ENCODE measurements around the gene FSHR. TPM values are rescaled to one million over a fixed set of nuclear protein-coding genes. Genes with fewer than 3 reads are reported as not detected.

The FSHR gene
- not detected for total RNA-seq

- Histone ChIP-seq H3K27me3 (no peaks in the 10 kb centered on the region), H3K4me3 (no peak within 1 kb of the TSS), H3K36me3 (no peaks in the 10 kb centered on the region), H3K4me1 (no peaks in the 10 kb centered on the region), H3K9me3 (no peaks in the 10 kb centered on the region), H3K27ac (no peak within 1 kb of the TSS)
- intact Hi-C loops (cut with DNase I; ENCODE audit: low total_unique reads) = no loop called here
- TF ChIP-seq POLR2A (IDR thresholded peaks at IDR 0.05) (no peak), CTCF (IDR thresholded peaks at IDR 0.05 in 4 of 5, conservative IDR thresholded peaks at IDR 0.05 in 1 of 5) (no peak)
- in situ Hi-C loops (cut with MboI; ENCODE audit: low sequenced_read_pairs in 4 of 4) = no loop called here
- DNase-seq (no peak), ATAC-seq (no peak)
Measured at GRCh38 chr2:49154140-49154539, at the start of gene FSHR. Gene FSHR, minus strand, starts transcription at chr2:49154515. Its CDS starts 98 bp downstream, at chr2:49154417.

- intact Hi-C loops (cut with DNase I; ENCODE audit: low total_unique reads) = no loop called here
- no peaks in the 10 kb centered on the region for H3K4me1 ChIP-seq
- no peaks in the 10 kb centered on the region for H3K9me3 ChIP-seq
- no peak overlapping the region for H3K4me3 ChIP-seq
- H3K36me3 ChIP-seq = no peaks in the 10 kb centered on the region
- DNase-seq = no peak
- H3K27ac ChIP-seq = no peak overlapping the region
- H3K27me3 ChIP-seq = no peaks in the 10 kb centered on the region
- ATAC-seq = no peak
- in situ Hi-C loops (cut with MboI; ENCODE audit: low sequenced_read_pairs in 4 of 4) = no loop called here
- TF ChIP-seq CTCF (IDR thresholded peaks at IDR 0.05 in 4 of 5, conservative IDR thresholded peaks at IDR 0.05 in 1 of 5) = no peak
- no peak for TF ChIP-seq POLR2A (IDR thresholded peaks at IDR 0.05)
Measured at GRCh38 chr2:49199266-49199665, 45.0 kb upstream of the FSHR start.

- no peaks in the 10 kb centered on the region for H3K9me3 ChIP-seq
- H3K27me3 ChIP-seq = no peaks in the 10 kb centered on the region
- in situ Hi-C loops (cut with MboI; ENCODE audit: low sequenced_read_pairs in 4 of 4) = no loop called here
- H3K36me3 ChIP-seq = no peaks in the 10 kb centered on the region
- H3K4me3 ChIP-seq = no peak overlapping the region
- intact Hi-C loops (cut with DNase I; ENCODE audit: low total_unique reads) = no loop called here
- TF ChIP-seq POLR2A (IDR thresholded peaks at IDR 0.05) = no peak
- no peak for TF ChIP-seq CTCF (IDR thresholded peaks at IDR 0.05 in 4 of 5, conservative IDR thresholded peaks at IDR 0.05 in 1 of 5)
- DNase-seq (no peak), ATAC-seq (no peak)
- no peak overlapping the region for H3K27ac ChIP-seq
- no peaks in the 10 kb centered on the region for H3K4me1 ChIP-seq
Measured at GRCh38 chr2:49194701-49195100, 40.4 kb upstream of the FSHR start.

- intact Hi-C loops (cut with DNase I; ENCODE audit: low total_unique reads) = no loop called here
- no peak for ATAC-seq
- Histone ChIP-seq H3K4me3 (no peak overlapping the region), H3K4me1 (no peaks in the 10 kb centered on the region), H3K27ac (no peak overlapping the region), H3K27me3 (no peaks in the 10 kb centered on the region), H3K36me3 (no peaks in the 10 kb centered on the region), H3K9me3 (no peaks in the 10 kb centered on the region)
- in situ Hi-C loops (cut with MboI; ENCODE audit: low sequenced_read_pairs in 4 of 4) = no loop called here
- no peak for TF ChIP-seq CTCF (IDR thresholded peaks at IDR 0.05 in 4 of 5, conservative IDR thresholded peaks at IDR 0.05 in 1 of 5)
- TF ChIP-seq POLR2A (IDR thresholded peaks at IDR 0.05) = no peak
- no peak for DNase-seq
Measured at GRCh38 chr2:49192036-49192435, 37.7 kb upstream of the FSHR start.

- Histone ChIP-seq H3K9me3 (no peaks in the 10 kb centered on the region), H3K27me3 (no peaks in the 10 kb centered on the region), H3K4me1 (no peaks in the 10 kb centered on the region), H3K4me3 (no peak overlapping the region), H3K27ac (no peak overlapping the region), H3K36me3 (no peaks in the 10 kb centered on the region)
- DNase-seq (no peak), ATAC-seq (no peak)
- TF ChIP-seq CTCF (IDR thresholded peaks at IDR 0.05 in 4 of 5, conservative IDR thresholded peaks at IDR 0.05 in 1 of 5) (no peak), POLR2A (IDR thresholded peaks at IDR 0.05) (no peak)
- in situ Hi-C loops (cut with MboI; ENCODE audit: low sequenced_read_pairs in 4 of 4) (no loop called here), intact Hi-C loops (cut with DNase I; ENCODE audit: low total_unique reads) (no loop called here)
Measured at GRCh38 chr2:49189512-49190225, 35.4 kb upstream of the FSHR start.

Data from gastrocnemius medialis (tissue), 4 donors.